ENCODE data around the gene ELFN2.

GRCh38 chr22:37457093-37457893, 30.0 kb upstream of the ELFN2 start:
- peak; percentile 93 to 94 for TF ChIP-seq CTCF (IDR thresholded peaks at IDR 0.05; ENCODE audit: extremely low read depth in 1 of 2, insufficient read depth in 1 of 2, low read depth in 1 of 2, low read length in 2 of 2)
- no peak for TF ChIP-seq MAX (IDR thresholded peaks at IDR 0.05; ENCODE audit: insufficient read depth, insufficient read length)
- TF ChIP-seq POLR2A (IDR thresholded peaks at IDR 0.05; ENCODE audit: low read depth, low read length) = no peak
- TF ChIP-seq POLR2AphosphoS5 (IDR thresholded peaks at IDR 0.05; ENCODE audit: insufficient read depth, low read depth, low read length) = no peak
- no peak for TF ChIP-seq EZH2 (IDR thresholded peaks at IDR 0.05; ENCODE audit: borderline replicate concordance, low read depth, low read length, severe bottlenecking)
- TF ChIP-seq FOS (IDR thresholded peaks at IDR 0.05; ENCODE audit: borderline replicate concordance, insufficient read depth, low read length) = no peak
- no peak for TF ChIP-seq JUN (IDR thresholded peaks at IDR 0.05; ENCODE audit: borderline replicate concordance, insufficient read depth, insufficient read length, low read depth)
- no peak for TF ChIP-seq GATA2 (IDR thresholded peaks at IDR 0.05; ENCODE audit: insufficient read depth, insufficient read length, low read depth, low read length)
- no peak for TF ChIP-seq MYC (IDR thresholded peaks at IDR 0.05; ENCODE audit: low read depth, low read length)

Measured in endothelial cell of umbilical vein (primary cell).